G401 (cell line): ENCODE data around the gene MYEOV. TPM values are rescaled to one million over a fixed set of nuclear protein-coding genes. Genes with fewer than 3 reads are reported as not detected.

Experiments used
- DNase-seq: peaks from one replicate; pipeline ENCODE4 v3.0.0-alpha.2; 2015; ENCODE audit warnings: low spot score
- in situ Hi-C: cut with HindIII; loops from 2 replicates; pipeline ENCODE4 v1.10.0; 2016; ENCODE audit warnings: low sequenced_read_pairs, mixed read lengths
- total RNA-seq: library from RNA; depleted of rRNA; stranded (reverse); fragments of >200 nt; shearing (Covaris generic); gene quantifications from 2 replicates; pipeline ENCODE4 v1.2.3, GENCODE V29; 2014

MYEOV gene
- total RNA-seq, 1 experiment from 2014 or later = 5.6 TPM

DNA sequence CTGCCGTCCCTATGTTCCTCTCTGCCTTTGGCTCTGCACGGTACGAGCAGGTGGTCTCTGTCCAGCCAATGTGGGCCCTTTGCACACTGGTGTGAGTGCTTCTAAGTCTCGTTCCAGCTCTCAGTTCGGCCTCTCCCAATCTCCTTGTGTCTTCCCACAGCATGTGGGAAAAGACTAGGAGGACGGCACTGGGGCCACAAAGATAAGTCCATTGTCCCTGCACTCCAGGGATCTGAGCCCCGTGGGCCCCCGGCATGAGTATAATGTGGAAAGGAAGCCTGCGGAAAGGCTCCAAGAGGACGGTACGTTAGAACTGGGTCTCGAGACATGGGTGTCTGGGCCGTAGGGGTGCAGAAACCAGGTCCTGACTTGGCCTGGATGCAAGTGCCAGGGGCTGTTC, 16.4 kb downstream of the MYEOV start:
- no peak for DNase-seq
- in situ Hi-C loops = no loop called here

DNA sequence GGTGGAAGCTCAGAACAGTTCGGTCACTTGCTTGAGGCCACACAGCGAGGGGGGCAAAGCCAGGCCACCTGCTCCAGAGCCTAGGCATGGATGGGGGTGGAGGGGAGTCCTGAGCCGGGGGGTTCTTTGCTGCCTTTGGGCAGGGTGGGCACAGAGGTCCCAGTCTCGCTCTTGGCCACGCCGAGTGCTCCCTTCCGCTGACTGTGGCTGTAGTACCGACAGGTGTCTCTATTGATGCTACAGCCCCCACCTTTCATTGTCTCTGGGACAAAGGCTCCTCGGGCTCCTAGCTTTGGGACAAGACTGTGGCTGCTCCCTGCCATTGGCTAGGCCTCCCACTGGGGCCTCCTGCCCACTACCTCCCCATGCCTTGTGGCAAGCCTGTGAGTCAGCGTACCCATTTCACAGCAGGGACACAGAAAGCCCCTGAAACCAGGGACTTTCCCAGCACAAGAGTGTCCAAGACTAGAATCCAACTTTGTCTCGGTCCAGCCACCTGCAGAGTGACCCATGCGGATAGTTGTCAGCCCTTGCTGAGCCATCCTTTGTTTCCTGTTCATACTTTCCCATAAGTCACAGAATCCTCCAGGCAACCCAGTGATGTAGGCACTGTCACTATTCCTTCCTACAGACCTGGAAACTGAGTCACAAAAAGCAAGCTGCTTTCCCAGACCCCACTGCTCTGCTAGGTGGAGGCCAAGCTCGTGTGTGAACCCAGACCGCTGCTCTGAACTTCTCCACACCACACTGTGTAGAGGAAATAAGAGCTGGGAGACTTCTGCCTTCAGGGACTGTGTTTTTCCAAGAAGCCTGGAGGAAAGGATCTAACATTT, 17.2 kb downstream of the MYEOV start:
- DNase-seq = no peak
- in situ Hi-C loops = no loop called here

DNA sequence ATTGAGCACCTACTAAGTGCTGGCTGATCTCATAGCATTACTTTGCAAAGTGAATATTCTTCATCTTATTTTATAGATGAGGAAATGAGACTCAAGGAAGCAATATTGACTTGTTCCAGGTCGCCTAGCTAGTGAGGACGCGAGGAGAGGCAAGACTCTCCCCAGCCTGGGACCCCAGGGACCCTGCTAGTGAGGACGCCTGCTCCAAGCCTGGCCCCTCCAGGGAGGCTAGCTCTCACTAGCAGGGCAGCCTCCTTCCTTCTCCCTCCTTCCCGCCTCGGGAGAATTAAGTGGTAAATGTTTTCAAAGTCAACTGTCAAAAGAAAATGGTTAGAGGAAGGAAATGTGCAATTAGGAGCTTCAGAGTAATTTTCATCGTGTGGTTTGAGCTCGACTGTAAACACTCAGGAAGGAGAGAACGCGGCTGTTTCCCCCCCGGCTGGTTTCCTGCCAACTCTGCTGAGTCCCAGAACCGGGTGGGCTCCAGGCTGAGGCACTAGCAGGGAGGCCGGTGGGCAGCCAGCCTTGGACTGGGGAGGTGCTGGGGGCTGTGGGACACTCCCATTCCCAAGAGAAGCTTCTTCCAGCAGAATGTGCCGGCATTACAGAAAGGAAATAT, 17.9 kb downstream of the MYEOV start:
- in situ Hi-C loops = no loop called here
- no peak for DNase-seq

DNA sequence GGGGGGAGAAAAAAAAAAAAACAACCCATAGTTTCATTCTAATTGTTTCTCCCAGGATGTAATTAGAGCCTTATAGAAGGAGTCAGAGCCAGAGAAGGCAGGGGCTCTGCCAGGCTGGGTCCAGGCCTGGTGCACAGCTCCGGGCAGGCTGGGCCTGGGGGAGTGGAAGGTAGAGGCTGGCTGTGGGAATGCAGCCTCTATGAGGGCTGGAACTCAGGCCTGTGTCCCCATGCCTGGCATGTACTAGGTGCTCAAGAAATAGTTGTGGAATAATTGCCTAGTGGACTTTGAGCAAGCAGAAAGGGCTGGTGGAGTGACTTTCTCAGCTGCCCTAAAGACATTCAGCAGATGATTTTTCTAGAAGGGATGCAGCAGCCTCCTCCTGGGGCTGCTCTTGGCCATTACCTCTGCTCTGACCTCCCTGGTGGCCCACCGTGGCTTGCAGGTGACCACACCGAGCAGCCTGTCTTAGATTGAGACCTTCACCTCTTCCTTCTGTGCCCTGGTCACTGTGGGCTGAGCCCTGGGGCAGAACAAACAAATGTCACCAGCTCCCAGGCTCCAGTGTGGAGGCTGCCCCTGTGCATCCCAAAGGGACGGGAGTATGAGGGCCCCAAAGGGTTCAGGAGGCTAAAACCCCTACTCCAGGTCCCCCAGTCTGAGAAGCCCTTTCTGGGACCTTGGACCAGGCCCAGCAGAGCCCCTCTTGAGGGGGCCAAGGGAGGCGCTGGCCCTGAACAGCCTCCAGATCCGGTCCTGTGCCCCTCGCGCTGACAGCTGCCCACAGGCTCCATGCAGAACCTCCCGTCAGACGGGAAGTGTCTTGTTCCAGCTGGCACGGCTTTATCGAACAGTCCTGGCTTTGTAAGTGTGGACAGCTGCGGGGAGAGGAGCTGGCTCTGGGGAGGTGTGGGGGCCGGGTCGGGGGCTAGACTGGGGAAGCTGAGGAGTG, 18.8 kb downstream of the MYEOV start:
- in situ Hi-C loops = no loop called here
- no peak for DNase-seq

DNA sequence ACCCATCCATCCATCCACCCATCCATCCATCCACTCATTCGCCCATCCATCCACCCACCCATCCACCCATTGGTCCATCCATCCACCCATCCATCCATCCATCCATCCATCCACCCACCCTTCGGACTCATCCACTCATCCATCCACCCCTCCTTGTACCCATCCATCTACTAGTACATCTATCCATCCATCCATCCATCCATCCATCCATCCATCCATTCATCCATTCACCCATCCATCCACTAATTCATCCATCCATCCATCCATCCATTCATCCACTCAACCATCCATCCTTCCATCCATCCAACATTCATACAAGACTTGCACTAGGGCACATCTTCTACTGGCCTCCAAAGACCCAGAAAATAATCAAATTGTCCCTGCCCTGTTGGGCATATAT, 20.0 kb downstream of the MYEOV start:
- in situ Hi-C loops = no loop called here
- DNase-seq = no peak

DNA sequence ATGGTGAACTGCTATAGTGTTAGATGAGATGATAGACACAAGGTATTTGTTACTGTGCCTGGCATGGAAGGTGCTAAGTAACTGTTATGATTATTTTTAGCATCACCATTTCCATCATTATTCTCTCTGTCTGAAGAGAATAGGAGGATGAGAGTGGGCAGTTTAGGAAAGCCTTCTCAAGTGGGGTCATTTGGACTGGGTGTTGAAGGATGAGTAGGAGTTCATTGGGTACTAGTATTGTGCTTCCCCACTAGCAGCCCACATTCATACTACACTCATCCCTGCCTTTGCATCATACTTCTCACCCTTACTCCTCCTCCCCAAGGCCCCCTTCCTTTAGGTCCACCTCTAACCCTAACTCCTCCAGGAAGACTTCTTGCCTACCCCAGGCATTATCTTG, 20.6 kb downstream of the MYEOV start:
- DNase-seq = no peak
- in situ Hi-C loops = no loop called here

DNA sequence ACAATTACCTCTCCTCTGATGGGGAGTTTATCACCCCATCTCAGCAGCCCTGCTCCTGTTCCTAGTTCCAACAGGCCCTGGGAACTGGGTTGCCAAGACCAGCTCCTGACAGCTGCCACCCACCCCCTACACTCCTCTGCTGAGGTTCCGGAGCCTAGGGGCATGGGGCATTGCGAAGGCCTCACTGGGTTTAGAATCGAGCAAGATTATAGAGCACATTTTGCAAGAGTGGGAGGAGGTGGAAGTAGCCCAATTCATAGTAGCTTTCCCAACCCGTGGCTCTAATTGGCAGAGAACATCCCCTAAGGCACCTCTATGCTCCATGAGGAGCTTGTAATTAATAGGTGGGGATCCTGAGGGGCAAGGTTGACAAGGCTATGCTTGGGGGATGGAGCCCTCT, 23.0 kb downstream of the MYEOV start:
- no peak for DNase-seq
- in situ Hi-C loops = loop anchor here (5.0 kb wide), 1 partner anchor 70 kb away; no protein-coding TSS in a partner anchor

DNA sequence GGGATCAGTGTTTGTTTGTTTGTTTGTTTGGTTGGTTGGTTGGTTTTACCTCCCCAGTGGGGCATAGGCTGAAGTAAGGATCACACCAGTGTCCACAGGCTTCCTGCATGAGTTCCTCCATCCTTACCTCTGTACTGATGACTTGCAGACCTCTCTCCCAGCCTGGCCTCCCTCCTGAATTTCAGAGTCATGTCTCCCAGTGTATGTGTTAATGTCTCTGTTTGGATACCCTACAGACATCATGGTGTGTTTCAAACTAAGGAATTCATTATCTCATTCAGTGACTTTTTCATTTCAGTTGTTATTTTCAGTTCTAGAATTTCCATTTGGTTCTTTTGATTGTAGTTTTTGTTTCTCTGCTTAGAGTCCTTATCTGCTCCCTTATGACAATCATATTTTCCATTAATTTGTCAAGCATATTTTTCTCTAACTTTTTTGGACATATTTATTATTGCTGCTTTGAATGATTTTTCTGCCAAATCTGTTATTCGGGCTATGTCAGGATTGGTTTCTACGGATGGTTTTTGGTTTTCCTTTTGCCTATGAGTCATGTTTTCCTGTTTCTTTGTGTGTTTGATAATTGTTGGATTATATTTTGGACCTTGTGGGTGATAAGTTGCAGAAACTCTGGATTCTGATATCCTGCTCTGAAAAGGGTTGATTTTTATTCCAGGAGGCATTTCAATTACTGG, 23.6 kb downstream of the MYEOV start:
- in situ Hi-C loops = loop anchor here (5.0 kb wide), 1 partner anchor 70 kb away; no protein-coding TSS in a partner anchor
- no peak for DNase-seq

DNA sequence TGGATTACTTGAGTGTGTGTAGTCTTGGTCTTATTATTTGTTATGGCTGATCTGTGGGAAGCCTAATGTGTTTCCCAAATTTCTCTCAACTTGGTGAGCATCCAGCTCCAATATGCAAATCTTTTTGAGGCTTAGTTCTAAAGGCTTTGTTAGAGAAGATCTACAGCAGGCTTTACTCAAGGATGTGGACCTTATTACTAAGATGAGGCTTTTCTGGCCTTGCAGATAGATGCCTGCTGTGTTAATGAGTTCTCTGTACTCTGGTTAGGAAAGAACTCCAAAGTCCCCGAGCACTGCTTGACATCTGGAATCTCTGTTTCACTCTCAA, 24.1 kb downstream of the MYEOV start:
- DNase-seq = no peak
- in situ Hi-C loops = loop anchor here (5.0 kb wide), 1 partner anchor 69 kb away; no protein-coding TSS in a partner anchor

DNA sequence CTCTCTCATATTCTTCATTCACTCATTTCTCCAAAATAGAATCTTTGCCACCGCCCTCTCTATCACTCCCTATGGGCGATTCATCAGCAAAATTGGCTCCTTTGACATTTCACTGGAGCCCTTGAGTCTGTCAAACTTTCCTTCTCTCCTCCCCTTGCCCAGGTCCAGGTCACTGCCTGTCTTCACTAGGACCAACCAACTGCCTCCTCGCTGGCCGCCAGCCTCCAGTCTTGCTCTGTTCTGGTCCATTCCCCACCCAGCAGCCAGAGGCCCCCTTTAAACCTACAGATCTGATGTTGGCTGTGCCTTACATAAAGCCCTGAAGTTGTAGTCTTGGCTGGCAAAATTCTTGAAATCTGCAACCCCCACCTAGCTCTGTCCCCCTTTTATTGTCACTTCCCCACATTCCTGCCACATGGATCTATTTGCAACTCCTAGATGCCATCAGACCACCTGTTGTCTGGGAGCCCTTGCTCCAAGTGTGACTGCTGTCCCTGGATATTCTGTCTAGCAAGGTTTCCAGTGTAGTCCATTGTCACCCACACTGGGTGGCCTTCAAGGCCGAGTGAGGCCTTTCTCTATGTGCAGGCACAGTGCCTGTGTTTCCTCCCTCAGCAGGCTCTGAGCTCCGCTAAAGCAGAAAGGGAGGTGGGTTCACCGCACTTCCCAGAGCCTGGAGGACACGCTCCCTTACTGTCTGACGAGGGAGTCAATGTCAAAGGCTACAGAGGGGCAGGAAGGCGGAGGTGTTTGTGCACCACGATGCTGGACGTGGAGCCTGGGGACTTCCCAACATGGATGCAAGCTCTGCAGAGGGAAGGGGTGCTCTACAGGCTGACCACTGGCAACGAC, 25.5 kb downstream of the MYEOV start:
- no peak for DNase-seq
- in situ Hi-C loops = loop anchor here (5.0 kb wide), 1 partner anchor 68 kb away; no protein-coding TSS in a partner anchor

DNA sequence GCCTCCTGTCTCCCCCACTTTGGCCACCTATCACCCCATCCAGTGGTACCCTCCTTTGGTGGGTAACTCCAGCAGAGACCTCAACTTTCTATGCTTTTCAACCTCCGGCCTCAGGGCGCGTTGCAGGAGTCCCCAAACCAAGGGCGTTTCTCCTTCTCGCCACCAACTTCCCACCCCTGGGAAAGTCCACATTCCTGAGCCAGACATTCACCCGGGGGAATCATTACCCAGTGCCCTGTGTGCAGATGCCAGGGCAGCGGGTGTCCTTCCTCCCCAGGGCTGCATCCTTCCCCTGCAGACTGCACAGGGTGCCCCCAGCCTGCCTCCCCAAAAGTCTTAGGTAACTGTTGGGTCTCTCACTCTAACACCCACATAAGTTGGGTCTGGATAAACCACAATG, 26.4 kb downstream of the MYEOV start:
- DNase-seq = no peak
- in situ Hi-C loops = no loop called here

DNA sequence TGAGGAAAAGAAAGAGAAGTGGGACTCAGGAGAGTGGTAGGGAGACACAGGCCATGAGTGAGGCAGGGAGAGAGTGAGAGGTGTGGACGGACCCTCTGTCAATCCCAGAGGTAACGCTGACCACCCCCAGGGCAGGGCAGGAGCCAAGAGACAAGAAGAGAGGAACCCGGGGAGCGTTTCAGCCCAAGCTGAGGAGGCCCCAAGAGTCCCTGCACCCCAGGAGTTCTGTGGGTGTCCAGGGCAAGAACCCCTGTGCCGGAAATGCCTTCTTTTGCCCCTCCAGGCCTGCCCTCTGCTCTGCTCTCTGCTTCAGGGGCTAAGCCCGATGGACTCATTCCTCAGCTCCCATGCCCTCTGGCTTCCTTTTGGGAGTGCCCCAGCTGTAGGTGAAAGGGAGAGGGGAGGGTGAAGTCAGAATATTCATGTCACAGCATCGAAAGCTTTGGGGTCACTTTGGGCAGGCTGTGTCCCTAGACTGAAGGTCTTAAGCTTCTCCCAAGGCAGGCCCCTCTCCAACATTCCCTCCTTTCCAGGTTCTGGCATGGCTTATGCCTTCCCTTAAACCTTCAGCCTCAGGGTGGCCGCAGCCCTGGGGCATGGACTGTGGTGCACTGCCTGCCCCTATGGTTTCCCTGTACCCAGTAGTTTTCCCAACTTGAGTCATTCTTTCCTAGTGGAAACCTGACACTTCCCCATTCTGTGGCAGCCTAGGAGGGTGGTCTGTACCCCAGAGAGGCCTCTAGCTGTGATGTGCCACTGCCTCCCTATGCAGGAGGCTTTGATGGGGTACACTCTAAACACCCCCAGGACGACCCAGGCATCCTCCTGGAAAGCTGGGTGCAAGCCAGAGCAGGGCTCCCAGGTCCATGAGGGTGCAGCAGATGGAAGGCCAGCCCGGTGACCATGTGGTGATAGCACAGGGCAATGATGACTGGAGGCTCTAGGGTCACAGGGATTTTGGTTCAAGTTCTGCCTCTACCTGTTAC, 27.1 kb downstream of the MYEOV start:
- DNase-seq = no peak

DNA sequence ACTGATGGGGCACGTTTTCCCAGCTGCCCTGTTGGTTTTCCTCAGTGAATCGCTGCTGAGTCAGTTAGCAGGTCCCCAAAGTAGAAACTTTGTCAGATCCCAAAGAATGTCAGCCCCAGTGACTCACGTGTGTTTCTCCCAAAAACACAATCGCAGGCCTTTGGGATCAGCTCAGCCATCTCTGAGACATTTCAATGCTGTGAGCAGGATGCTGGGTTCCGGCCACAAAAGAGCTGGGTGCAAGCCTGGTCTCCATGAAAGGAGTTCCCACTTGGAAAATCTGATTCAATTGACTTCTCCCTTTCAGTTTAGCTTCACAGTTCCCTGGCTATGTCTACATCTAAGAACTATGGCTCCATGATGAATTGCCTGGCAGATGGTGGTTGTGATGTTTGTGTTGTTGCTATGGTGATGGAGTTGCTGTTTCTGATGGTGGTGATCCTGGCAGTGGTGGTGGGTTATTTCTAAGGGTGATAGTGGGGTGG, 28.0 kb downstream of the MYEOV start:
- no peak for DNase-seq
- in situ Hi-C loops = no loop called here

More for the DNA sequence above, 27.1 kb downstream of the MYEOV start:
- in situ Hi-C loops = no loop called here

DNA sequence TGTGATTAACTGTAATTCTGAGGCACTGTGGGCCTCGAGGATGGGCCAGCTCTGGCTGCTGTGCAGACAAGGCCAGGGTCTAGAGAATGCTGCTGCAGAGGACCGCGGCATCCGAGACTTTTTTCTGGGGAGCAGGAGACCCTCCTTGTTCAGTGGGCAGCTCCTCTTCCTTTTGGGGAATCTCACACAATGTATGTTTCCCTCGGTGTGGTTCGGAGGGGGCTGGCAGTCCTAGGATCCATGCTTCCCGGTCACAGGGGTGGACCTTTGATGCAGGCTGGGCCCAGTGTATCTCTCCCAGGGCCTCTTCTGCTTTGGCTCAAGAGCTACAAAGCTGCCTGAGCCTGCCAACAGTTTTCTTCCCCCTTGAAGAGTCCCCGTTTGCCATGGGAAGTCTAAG, 31.5 kb downstream of the MYEOV start:
- in situ Hi-C loops = no loop called here
- no peak for DNase-seq

DNA sequence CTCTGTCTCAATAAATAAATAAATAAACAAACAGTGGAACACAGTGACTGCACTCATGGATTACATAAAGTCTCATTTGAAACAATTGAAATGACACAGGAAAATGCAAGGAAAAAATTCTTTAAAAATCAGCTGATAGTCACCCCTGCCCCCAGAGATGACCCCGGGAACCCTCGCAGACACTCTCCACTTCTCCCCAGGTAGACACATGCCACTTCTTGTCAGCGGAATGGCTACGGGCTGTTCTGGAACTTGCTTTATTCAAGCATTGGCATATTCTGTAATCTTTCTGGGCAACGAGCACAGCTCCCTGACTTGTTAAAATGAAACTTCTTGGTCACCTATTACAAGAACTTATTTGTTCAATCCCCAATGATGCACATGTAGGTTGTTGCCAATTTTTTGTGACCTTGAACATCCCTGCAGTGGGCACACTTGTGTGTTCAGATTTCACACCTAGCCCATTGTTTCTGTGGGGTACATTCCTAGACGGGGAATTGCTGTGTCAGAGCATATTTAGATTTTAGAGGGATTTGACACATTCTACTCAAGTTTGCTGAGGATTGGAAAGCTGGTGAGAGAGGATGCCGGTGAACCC, 32.8 kb downstream of the MYEOV start:
- in situ Hi-C loops = no loop called here
- DNase-seq = no peak

DNA sequence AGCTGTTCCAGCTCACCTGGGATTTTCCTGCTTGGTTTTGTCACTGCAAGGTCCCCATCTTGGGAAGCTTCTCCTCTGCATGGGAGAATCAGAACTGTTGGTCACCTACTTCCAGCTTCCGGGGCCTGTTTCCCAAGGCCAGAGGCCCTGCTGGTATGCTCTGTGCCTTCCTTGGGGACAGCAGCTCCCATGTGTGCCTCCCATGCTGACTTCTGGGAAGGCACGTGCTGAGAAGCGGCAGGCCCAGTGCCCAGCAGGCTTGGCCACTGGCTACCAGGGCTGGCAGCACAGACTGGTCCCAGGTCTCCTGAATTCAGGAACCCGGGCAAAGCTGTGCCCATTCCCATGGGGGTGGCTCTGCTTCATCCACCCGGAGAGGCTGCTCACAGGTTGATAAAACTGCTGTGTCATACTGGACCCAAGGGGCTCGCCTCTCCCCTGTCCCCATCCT, 33.8 kb downstream of the MYEOV start:
- in situ Hi-C loops = no loop called here
- no peak for DNase-seq

DNA sequence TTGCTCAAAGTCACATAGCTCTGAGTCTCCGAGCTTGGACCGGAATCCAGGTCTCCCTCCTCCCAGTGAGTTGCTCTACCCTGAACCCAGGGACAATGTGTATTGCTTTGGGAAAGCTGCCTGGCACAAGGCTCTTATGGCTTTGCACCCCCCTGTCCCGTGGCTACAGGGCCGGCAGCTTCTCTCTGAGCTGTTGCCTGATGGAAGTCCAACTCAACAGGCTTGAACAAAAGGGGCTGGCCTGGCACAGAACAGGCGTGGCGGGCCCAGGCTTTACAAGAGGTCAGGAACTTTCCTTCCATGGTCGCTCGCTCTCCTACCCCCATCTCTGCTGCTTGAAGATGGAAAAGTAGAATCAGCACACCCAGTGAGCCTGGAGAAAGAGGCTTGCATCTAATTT, 34.3 kb downstream of the MYEOV start:
- no peak for DNase-seq
- in situ Hi-C loops = no loop called here
